HFF-Myc (cell line): Measurements from ENCODE around the gene CLN5.
A peak's percentile ranks its signal among the peaks of the same experiment; 100 is the strongest.

ENCODE experiments used
- DNase-seq: peaks from one replicate; pipeline ENCODE4 v3.0.0-alpha.2; 2011; ENCODE audit warnings: low read depth; ENCODE audit errors: extremely low read depth
- H3K4me3 ChIP-seq: replicated peaks from 2 replicates; pipeline ENCODE4 v1.5.1; 2011; ENCODE audit warnings: low read depth, mild to moderate bottlenecking, control low read depth, low read length
- TF ChIP-seq, protein P1 (sequence below): IDR thresholded peaks from 2 replicates; pipeline ENCODE4 v1.5.1; 2012; ENCODE audit warnings: mild to moderate bottlenecking, low read depth, low read length, control low read depth; ENCODE audit errors: missing control alignments

The CLN5 gene

DNA sequence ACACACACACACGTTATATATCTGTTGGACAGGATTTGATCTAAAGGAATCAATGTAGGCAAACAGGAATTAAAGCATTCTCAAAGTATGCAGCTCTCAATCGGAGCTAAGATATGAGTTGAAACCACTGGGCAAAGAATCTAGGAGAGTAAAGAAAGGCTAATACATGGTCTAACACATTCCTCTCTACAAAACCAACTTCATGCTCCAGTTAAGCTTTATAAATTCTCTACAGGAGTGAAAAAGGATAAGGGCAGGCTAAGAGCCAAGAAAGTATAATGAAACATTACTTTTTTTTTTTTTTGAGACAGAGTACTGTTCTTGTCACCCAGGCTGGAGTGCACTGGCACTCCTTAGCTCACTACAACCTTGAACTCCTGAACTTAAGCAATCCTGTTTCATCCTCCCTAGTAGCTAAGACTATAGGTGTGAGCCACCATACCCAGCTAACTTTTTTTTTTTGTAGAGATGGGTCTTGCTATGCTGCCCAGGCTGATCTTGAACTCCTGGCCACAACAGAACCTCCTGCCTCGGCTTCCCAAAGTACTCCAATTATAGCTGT lies 24.5 kb downstream of the CLN5 start:
- H3K4me3 ChIP-seq = no peak overlapping the region
- no peak for DNase-seq
- TF ChIP-seq, protein P1, sequence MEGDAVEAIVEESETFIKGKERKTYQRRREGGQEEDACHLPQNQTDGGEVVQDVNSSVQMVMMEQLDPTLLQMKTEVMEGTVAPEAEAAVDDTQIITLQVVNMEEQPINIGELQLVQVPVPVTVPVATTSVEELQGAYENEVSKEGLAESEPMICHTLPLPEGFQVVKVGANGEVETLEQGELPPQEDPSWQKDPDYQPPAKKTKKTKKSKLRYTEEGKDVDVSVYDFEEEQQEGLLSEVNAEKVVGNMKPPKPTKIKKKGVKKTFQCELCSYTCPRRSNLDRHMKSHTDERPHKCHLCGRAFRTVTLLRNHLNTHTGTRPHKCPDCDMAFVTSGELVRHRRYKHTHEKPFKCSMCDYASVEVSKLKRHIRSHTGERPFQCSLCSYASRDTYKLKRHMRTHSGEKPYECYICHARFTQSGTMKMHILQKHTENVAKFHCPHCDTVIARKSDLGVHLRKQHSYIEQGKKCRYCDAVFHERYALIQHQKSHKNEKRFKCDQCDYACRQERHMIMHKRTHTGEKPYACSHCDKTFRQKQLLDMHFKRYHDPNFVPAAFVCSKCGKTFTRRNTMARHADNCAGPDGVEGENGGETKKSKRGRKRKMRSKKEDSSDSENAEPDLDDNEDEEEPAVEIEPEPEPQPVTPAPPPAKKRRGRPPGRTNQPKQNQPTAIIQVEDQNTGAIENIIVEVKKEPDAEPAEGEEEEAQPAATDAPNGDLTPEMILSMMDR = no peak

DNA sequence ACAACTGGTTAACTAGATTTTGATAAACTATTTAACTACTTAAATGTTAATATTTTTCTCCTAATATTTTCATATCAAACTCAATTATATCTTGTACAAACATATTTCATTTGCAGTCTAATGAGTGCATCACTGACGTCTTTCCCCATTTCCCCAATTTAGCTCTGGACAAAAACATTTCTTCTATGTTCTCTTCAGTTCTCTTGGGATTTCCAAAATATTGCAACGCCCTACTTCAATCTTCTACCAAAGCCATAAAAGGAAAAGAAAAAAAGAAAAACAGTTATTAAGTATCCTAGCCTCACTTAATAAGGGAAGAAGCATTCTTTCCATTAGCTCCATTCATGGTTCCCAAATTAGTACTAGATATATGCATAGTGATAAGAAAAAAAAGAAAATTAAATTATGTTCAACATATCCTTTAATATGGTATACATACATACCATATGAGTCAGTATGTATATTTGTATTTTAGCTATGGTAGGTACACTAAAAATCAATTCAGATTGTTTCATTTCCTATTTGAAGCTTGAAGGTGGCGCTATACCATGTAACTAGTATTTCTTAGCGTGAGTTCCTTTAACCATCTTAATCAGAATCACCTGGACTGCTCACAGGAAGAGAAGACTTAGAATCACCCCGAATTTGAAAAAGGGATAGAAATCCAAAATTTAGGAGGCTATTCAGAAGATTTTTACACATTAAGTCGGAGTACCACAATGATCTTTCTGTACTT lies 25.2 kb downstream of the CLN5 start:
- DNase-seq = no peak
- TF ChIP-seq, protein P1 = no peak
- H3K4me3 ChIP-seq = no peak overlapping the region

DNA sequence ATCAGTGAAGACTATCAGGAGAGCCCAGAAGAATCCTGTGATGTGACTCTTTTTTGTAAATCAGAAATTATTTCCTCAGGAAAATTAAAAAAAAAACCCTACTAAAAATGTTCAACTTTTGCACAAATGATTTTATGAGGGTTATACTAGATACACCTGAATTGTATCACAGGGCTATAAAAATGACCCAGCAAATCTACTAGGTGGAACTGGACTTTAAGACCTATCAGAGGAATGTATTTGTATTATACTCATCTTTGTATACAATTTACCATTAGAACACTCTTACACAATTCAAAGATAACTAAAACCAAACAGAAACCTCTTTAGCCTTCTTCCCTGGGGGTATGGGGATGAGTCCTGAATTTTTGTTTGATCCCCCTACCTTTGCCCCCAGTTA lies 27.9 kb downstream of the CLN5 start:
- H3K4me3 ChIP-seq = no peak overlapping the region
- TF ChIP-seq, protein P1 = no peak
- DNase-seq = no peak

DNA sequence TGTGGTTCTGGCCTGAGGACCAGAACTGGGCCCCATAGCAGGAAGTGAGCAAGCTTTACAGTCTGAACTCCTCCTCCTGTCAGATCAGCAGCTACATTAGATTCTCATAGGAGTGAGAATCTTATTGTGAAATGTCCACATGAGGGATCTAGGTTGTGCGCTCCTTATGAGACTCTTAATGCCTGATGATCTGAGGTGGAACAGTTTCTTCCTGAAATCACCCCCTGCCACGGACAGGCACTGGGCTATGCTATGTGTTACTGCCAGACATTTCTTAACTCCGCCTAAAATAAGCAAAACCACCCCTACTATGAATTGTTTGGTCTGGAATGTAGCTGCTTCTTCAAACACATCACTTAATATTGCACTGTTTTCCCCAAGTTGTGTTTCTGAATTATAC lies 30.5 kb downstream of the CLN5 start:
- no peak for DNase-seq
- no peak overlapping the region for H3K4me3 ChIP-seq
- TF ChIP-seq, protein P1 = no peak

DNA sequence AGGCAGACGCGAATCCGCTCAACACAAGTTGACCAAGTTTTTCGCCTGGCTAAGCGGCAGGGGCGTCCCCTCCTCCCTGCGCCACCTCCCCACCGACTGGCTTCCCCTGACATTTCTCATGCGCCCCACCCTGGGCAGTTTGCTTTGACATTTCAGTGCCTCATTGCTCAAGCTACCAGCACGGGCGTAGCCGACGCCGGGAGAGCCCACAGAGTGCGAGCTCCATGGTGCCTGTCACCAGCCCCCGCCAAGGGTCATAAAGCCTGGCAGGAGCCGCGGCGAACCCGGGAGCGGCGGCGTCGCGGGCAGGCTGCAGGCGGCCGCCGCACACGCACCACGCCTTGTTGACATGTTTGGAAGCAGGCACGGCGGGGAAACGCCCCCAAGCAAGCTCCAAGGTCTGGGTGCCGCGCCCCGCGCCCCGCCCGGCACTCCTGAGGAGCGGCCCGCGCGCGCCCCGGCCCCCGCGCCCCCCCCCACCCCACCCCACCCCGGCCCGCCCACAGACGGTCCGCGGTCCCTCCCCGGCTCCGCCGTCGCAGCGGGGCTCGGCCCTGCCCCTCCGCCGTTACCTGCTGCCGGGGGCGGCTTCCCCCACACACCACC lies 34.5 kb downstream of the CLN5 start:
- no peak for DNase-seq
- H3K4me3 ChIP-seq = peak overlapping the region; percentile 81
- TF ChIP-seq, protein P1 = no peak

DNA sequence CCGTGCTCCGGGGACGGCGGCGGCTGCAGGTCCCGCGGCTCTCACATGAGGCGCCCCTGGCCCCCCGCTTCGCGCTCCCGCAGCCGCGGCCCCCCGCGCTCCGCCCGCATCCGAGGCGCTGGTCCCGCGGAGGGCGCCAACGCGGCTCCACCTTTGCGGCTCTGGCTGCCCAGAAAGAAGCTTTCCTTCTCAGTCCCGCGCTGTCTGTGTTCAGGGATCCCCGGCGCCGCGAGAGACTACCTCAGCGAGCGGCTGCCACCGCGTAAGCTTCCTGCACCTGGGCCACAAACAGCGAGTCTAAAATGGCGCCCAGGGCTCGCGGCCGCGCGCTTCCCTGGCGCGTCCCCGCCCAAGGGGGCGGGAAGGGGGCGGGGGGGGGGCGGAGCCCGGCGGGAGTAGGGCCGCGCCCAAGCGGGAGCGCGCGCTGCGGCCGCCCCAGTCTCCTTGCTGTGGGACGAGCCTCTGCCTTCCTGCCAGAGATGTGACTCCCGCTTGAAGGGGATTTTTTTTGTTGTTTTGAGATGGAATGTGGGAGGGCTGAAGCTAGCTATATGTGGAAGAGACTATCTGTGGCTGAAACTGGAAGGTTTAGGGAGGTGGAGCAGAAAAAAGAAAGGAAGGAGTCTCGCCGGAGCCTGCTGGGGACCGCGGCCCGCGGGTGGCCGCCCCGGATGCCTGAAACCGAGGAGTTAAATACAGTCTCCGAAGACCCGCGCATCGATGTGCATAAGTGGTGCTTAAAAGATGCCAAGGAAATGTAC lies 35.2 kb downstream of the CLN5 start, which contains the start of gene FBXL3:
TSS of gene FBXL3 (minus strand) at position 299 of the 761 bp plus-strand sequence. CDS start 5,299 bp downstream, outside the sequence.
- peak; percentile 72 for DNase-seq
- TF ChIP-seq, protein P1 = no peak

More for the DNA sequence above, 35.2 kb downstream of the CLN5 start, which contains the start of gene FBXL3:
- peak within 1 kb of the TSS; percentile 81 for H3K4me3 ChIP-seq
